ENCODE data around the gene NUP37. TPM values are rescaled to one million over a fixed set of nuclear protein-coding genes. Genes with fewer than 3 reads are reported as not detected.

The NUP37 gene
- total RNA-seq, 1 experiment from 2014 or later, result 72.4 TPM

DNA sequence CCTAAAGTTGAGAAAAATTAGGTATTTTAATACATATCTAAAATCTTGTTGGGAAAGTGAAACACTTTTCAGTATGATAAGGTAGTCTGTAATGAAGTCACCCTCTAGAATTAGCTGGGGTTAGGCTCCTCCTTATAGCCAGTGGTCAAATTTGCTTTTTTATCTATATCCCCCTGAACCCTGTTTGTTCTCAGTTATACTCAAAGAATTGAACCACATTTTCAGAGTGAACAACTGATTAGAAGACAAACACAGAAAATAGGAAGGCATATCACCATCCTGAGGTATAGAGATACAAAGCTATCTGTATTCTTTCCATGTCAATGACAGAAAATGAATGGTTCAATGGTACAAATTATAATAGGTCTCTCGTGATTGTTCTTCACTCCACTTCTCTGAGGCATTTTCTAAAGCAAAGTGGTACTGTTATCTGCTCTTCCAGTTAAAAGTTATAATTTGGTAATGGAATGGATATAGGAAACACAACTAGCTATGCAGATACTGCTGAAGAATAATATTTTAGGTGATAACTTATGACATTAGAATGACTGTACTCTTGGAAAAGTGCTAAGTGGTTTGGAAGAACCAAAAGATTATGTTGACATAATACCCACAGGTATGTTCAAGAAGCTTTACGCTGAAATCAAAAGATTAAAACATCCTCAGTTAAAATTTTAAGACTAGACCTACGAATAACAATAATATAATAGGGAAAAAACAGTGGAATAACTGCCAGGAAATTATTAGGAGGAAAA is 85.7 kb downstream of the NUP37 start:
- ChIA-PET POLR2A (ENCODE audit: unreplicated experiment) (no interaction called here), CTCF (no interaction called here)
- Histone ChIP-seq H3K27ac (no peak overlapping the region), H4K20me1 (ENCODE audit: insufficient read depth) (no peaks in the 10 kb centered on the region), H3K4me1 (replicated peaks; ENCODE audit: insufficient read depth) (no peaks in the 10 kb centered on the region), H3F3A (ENCODE audit: insufficient read depth, low read depth) (no peaks in the 10 kb centered on the region), H2AFZ (no peak overlapping the region), H3K9me3 (ENCODE audit: insufficient read depth, low read depth) (no peaks in the 10 kb centered on the region), H3K27me3 (ENCODE audit: insufficient read depth, low read depth) (no peaks in the 10 kb centered on the region), H3K9me2 (ENCODE audit: insufficient read depth) (no peaks in the 10 kb centered on the region), H3K79me2 (ENCODE audit: low read depth) (no peaks in the 10 kb centered on the region), H3K4me2 (no peak overlapping the region), H3K4me3 (no peak overlapping the region), H3K36me3 (ENCODE audit: low read depth) (no peaks in the 10 kb centered on the region)
- BruUV-seq (replicated peaks), result no TSS peak
- intact Hi-C loops (cut with micrococcal nuclease; ENCODE audit: unreplicated experiment), result no loop called here
- no peak for TF ChIP-seq EZH2 (IDR thresholded peaks at IDR 0.05; ENCODE audit: low read depth)
- TF ChIP-seq, protein P1, sequence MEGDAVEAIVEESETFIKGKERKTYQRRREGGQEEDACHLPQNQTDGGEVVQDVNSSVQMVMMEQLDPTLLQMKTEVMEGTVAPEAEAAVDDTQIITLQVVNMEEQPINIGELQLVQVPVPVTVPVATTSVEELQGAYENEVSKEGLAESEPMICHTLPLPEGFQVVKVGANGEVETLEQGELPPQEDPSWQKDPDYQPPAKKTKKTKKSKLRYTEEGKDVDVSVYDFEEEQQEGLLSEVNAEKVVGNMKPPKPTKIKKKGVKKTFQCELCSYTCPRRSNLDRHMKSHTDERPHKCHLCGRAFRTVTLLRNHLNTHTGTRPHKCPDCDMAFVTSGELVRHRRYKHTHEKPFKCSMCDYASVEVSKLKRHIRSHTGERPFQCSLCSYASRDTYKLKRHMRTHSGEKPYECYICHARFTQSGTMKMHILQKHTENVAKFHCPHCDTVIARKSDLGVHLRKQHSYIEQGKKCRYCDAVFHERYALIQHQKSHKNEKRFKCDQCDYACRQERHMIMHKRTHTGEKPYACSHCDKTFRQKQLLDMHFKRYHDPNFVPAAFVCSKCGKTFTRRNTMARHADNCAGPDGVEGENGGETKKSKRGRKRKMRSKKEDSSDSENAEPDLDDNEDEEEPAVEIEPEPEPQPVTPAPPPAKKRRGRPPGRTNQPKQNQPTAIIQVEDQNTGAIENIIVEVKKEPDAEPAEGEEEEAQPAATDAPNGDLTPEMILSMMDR (conservative IDR thresholded peaks at IDR 0.05), result no peak
- no peak for DNase-seq

- H3K9me2 ChIP-seq (ENCODE audit: insufficient read depth), result no peaks in the 10 kb centered on the region
- no TSS peak for BruUV-seq (replicated peaks)
- no peak overlapping the region for H3K4me3 ChIP-seq
- no peaks in the 10 kb centered on the region for H3K79me2 ChIP-seq (ENCODE audit: low read depth)
- ChIA-PET POLR2A (ENCODE audit: unreplicated experiment) (no interaction called here), CTCF (no interaction called here)
- H4K20me1 ChIP-seq (ENCODE audit: insufficient read depth), result no peaks in the 10 kb centered on the region
- no peaks in the 10 kb centered on the region for H3K36me3 ChIP-seq (ENCODE audit: low read depth)
- H3K4me2 ChIP-seq, result no peak overlapping the region
- no peak for DNase-seq
- H3K9me3 ChIP-seq (ENCODE audit: insufficient read depth, low read depth), result no peaks in the 10 kb centered on the region
- H3F3A ChIP-seq (ENCODE audit: insufficient read depth, low read depth), result no peaks in the 10 kb centered on the region
- no peak overlapping the region for H2AFZ ChIP-seq
- TF ChIP-seq, protein P1 (conservative IDR thresholded peaks at IDR 0.05), result no peak
- H3K27ac ChIP-seq, result no peak overlapping the region
- intact Hi-C loops (cut with micrococcal nuclease; ENCODE audit: unreplicated experiment), result no loop called here
- H3K4me1 ChIP-seq (replicated peaks; ENCODE audit: insufficient read depth), result no peaks in the 10 kb centered on the region
- no peaks in the 10 kb centered on the region for H3K27me3 ChIP-seq (ENCODE audit: insufficient read depth, low read depth)
Observed at GRCh38 chr12:102031852-102032251, 88.1 kb downstream of the NUP37 start.

GRCh38 chr12:102029141-102029540 is 90.8 kb downstream of the NUP37 start:
- no peaks in the 10 kb centered on the region for H4K20me1 ChIP-seq (ENCODE audit: insufficient read depth)
- no peak overlapping the region for H3K27ac ChIP-seq
- H3K4me2 ChIP-seq, result no peak overlapping the region
- intact Hi-C loops (cut with micrococcal nuclease; ENCODE audit: unreplicated experiment), result no loop called here
- BruUV-seq (replicated peaks), result no TSS peak
- H3K36me3 ChIP-seq (ENCODE audit: low read depth), result no peaks in the 10 kb centered on the region
- ChIA-PET CTCF (no interaction called here), POLR2A (ENCODE audit: unreplicated experiment) (interaction anchor here (0.7 kb wide), 1 partner anchor 163 kb away, joined by 3 read pairs; no protein-coding TSS in a partner anchor)
- no peaks in the 10 kb centered on the region for H3K9me2 ChIP-seq (ENCODE audit: insufficient read depth)
- H3K9me3 ChIP-seq (ENCODE audit: insufficient read depth, low read depth), result no peaks in the 10 kb centered on the region
- TF ChIP-seq, protein P1 (conservative IDR thresholded peaks at IDR 0.05), result no peak
- TF ChIP-seq EZH2 (IDR thresholded peaks at IDR 0.05; ENCODE audit: low read depth), result no peak
- H3F3A ChIP-seq (ENCODE audit: insufficient read depth, low read depth), result no peaks in the 10 kb centered on the region
- H3K27me3 ChIP-seq (ENCODE audit: insufficient read depth, low read depth), result no peaks in the 10 kb centered on the region
- DNase-seq, result no peak
- no peak overlapping the region for H3K4me3 ChIP-seq
- no peaks in the 10 kb centered on the region for H3K4me1 ChIP-seq (replicated peaks; ENCODE audit: insufficient read depth)
- H2AFZ ChIP-seq, result no peak overlapping the region
- no peaks in the 10 kb centered on the region for H3K79me2 ChIP-seq (ENCODE audit: low read depth)

Measured in PC-9 (cell line).